ENCODE data around the gene CELF5. TPM values are rescaled to one million over a fixed set of nuclear protein-coding genes. Genes with fewer than 3 reads are reported as not detected.

CELF5 gene
- not detected for total RNA-seq

- no peak within 1 kb of the TSS for H3K27ac Mint-ChIP-seq
- CTCF ChIA-PET: interaction anchor here (0.5 to 1.3 kb wide), 4 partner anchors 26 to 119 kb away, joined by 3 to 4 read pairs (median 3); no protein-coding TSS in a partner anchor
- intact Hi-C loops (cut with micrococcal nuclease): no loop called here
- H3K4me3 Mint-ChIP-seq: no peak within 1 kb of the TSS
- no peaks in the 10 kb centered on the region for H3K9me3 Mint-ChIP-seq
- H3K36me3 Mint-ChIP-seq (ENCODE audit: low read depth): no peaks in the 10 kb centered on the region
- peaks cover 35% of the 10 kb centered on the region for H3K27me3 Mint-ChIP-seq (ENCODE audit: low read depth)
- H3K4me1 Mint-ChIP-seq (ENCODE audit: low read depth): no peaks in the 10 kb centered on the region
- DNase-seq: peak; percentile 55
These were observed at the start of gene CELF5 for GRCh38 chr19:3224346-3225168. Gene CELF5 (plus strand): TSS chr19:3224661. CDS start chr19:3224740, 79 bp downstream.

DNA sequence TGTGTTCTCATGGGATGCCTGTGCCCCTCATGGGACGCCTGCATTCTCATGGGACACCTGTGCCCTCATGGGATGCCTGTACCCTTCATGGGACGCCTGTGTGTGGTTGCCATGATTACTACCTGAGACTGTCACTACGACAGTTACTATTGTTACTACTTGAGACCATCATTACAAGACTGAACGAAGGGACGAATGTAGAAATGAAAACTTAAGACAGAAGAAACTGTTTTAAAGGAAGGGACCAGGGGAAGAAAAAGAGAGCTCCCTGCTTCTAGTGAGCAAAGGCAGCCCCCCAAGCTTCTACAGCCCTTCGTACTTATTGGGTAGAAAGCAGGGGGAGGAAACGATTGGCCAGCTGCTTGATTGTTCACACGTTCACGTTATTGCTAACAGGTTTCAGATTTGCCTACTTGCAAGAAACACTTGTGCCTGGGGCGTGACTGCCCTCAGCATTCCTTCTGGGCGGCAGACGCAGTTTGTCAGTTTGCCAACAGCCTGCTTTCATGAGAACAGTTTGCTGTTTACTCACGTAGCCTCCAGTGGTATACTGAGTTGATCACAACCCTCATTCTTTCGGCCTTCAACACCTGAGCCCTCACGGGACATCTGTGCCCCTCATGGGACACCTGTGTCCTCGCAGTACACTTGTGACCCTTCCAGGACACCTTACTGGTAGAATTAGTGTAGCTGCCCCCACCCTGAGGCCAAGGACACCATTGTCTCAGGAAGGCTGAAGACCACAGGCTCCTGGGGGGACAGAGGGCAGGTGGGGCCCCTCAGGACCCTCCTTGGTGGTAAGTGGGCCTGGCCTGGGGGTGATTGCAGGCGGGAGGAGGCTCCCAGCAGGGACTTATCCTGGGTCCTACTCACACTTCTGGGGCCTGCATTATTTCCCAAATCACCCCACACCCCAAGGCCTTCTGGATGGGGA, 48.4 kb upstream of the CELF5 start:
- Mint-ChIP-seq H3K27ac (no peak overlapping the region), H3K4me1 (ENCODE audit: low read depth) (peaks cover 18% of the 10 kb centered on the region), H3K27me3 (ENCODE audit: low read depth) (no peaks in the 10 kb centered on the region), H3K9me3 (no peaks in the 10 kb centered on the region), H3K36me3 (ENCODE audit: low read depth) (peaks cover 21% of the 10 kb centered on the region), H3K4me3 (no peak overlapping the region)
- intact Hi-C loops (cut with micrococcal nuclease): no loop called here
- CTCF ChIA-PET: no interaction called here
- no peak for DNase-seq

DNA sequence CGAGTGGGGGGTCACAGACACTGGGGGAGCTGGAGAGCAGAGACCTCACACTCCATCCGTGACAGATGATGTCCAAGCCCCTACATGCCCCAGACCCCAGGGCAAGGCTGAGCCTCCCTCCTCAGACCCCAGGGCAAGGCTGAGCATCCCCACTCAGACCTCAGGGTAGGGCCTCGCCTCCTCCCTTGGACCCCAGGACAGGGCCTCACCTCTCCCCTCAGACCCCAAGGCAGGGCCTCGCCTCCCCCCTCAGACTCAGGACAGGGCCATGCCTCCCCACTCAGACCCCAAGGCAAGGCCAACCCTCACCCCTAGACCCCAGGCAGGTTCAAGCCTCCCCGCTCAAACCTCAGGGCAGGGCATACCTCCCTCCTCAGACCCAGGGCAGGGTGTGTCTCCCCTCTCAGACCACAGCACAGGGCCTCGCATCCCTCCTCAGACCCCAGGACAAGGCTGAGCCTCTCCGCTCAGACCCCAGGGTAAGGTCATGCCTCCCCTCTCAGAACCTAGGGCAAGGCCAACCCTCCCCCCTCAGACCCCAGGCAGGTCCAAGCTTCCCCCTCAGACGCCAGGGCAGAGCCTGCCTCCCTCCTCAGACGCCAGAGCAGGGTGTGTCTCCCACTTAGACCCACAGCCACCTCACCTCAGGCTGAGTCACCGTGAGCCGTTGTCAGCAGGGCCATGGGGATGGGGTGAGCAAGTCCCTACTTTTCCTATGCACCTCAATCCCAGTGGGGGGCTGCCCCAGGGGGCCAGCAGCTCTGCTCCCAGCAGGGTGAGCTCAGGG, 47.6 kb upstream of the CELF5 start:
- H3K27me3 Mint-ChIP-seq (ENCODE audit: low read depth): no peaks in the 10 kb centered on the region
- peak overlapping the region; percentile 84 for H3K27ac Mint-ChIP-seq
- no peaks in the 10 kb centered on the region for H3K9me3 Mint-ChIP-seq
- H3K4me3 Mint-ChIP-seq: peak overlapping the region; percentile 68
- H3K36me3 Mint-ChIP-seq (ENCODE audit: low read depth): peaks cover 21% of the 10 kb centered on the region
- intact Hi-C loops (cut with micrococcal nuclease): loop anchor here (1.0 kb wide), 1 partner anchor 227 kb away; no protein-coding TSS in a partner anchor
- DNase-seq: peak; percentile 84
- CTCF ChIA-PET: no interaction called here
- H3K4me1 Mint-ChIP-seq (ENCODE audit: low read depth): peaks cover 20% of the 10 kb centered on the region

DNA sequence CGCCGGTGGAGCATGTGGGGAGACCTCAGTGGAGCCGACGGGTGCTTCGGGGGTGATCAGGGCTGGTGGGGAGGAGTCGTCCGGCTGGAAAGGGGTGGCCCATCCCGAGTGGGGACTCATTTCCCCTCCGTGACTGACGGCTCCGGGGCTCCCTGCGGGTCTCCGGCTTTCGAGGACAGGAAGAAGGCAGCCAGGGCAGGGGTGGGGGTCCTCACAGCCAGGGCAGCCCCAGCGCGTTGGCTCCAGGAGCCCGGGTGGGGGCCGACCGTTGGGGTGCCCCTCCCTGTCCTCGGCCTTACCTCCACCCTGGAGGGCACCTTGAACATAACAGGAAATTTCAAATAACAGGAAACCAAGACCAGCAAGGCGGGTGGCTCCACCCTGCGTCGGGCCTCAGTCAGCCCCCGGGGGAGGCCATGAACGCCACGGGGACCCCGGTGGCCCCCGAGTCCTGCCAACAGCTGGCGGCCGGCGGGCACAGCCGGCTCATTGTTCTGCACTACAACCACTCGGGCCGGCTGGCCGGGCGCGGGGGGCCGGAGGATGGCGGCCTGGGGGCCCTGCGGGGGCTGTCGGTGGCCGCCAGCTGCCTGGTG, 46.0 kb upstream of the CELF5 start, which contains the start of gene S1PR4:
Gene S1PR4 (plus strand): TSS at position 393 of the 596 bp plus-strand sequence. CDS start 24 bp downstream, at position 417.
- intact Hi-C loops (cut with micrococcal nuclease): loop anchor here (2.0 kb wide), 1 partner anchor 46 kb away; no protein-coding TSS in a partner anchor

GRCh38 chr19:3178973-3179738, 45.3 kb upstream of the CELF5 start:
- Mint-ChIP-seq H3K27me3 (ENCODE audit: low read depth) (no peaks in the 10 kb centered on the region), H3K36me3 (ENCODE audit: low read depth) (peaks cover 21% of the 10 kb centered on the region), H3K4me3 (peak overlapping the region; percentile 100), H3K4me1 (ENCODE audit: low read depth) (peaks cover 34% of the 10 kb centered on the region), H3K9me3 (no peaks in the 10 kb centered on the region), H3K27ac (peak overlapping the region; percentile 99)
- intact Hi-C loops (cut with micrococcal nuclease): loop anchor here (2.0 kb wide), 1 partner anchor 46 kb away; no protein-coding TSS in a partner anchor
- CTCF ChIA-PET: no interaction called here
- peak; percentile 40 for DNase-seq

More for the DNA sequence above, 46.0 kb upstream of the CELF5 start, which contains the start of gene S1PR4:
- Mint-ChIP-seq H3K36me3 (ENCODE audit: low read depth) (peaks cover 21% of the 10 kb centered on the region), H3K4me3 (peak within 1 kb of the TSS; percentile 100), H3K4me1 (ENCODE audit: low read depth) (peaks cover 27% of the 10 kb centered on the region), H3K9me3 (no peaks in the 10 kb centered on the region), H3K27me3 (ENCODE audit: low read depth) (no peaks in the 10 kb centered on the region), H3K27ac (peak within 1 kb of the TSS; percentile 99)
- CTCF ChIA-PET: no interaction called here
- peak; percentile 73 for DNase-seq

GRCh38 chr19:3179739-3180293, 44.6 kb upstream of the CELF5 start:
- H3K27ac Mint-ChIP-seq: peak overlapping the region; percentile 99
- peaks cover 40% of the 10 kb centered on the region for H3K4me1 Mint-ChIP-seq (ENCODE audit: low read depth)
- peaks cover 21% of the 10 kb centered on the region for H3K36me3 Mint-ChIP-seq (ENCODE audit: low read depth)
- peak overlapping the region; percentile 100 for H3K4me3 Mint-ChIP-seq
- H3K9me3 Mint-ChIP-seq: no peaks in the 10 kb centered on the region
- intact Hi-C loops (cut with micrococcal nuclease): loop anchor here (1.0 to 2.0 kb wide), 2 partner anchors 25 to 47 kb away; no protein-coding TSS in a partner anchor
- CTCF ChIA-PET: no interaction called here
- H3K27me3 Mint-ChIP-seq (ENCODE audit: low read depth): no peaks in the 10 kb centered on the region
- DNase-seq: peak; percentile 74

DNA sequence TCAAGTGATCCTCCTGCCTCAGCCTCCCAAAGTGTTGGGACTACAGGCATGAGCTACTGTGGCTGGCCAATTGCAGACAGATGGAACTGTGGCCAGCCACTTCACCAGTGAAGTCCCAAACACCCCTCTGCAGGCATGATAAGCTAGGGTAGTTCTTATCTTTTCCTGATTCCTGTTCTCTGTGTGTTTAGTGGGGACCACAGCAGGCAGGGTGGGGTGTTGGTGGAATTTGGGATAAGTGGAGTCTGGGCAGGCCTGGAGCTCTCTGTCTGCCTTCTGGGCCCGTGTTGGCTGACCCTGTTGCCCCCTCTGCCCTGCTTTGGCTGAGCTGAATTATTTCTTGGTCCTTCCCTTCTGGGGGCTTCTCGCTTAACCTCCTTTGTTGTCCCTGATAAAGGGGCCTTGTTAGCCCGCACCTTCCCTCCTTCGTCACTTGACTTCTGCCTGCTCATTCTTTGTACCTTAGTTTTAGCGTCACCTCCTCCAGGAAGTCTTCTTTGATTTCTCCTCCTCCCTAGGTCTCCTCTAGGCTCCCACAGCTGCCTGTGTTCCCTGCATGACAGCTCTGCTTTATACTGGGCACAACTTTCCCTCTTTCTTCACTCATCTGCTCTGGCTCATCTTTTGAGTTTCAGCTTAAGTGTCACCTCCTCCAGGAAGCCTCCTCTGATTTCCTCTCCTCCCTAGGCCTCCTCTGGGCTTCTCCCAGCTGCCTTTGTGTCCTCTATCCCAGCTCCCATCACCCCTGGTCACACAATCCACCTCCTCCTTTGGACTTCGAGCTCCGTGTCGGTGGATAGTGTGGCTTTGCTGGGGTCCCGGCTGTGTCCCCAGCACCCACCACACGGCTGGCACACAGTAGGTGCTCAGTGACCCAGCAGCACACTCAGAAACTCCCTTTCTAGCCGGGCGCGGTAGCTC, 40.5 kb upstream of the CELF5 start:
- Mint-ChIP-seq H3K36me3 (ENCODE audit: low read depth) (peaks cover 28% of the 10 kb centered on the region), H3K4me3 (no peak overlapping the region), H3K4me1 (ENCODE audit: low read depth) (peaks cover 54% of the 10 kb centered on the region), H3K9me3 (no peaks in the 10 kb centered on the region), H3K27ac (peak overlapping the region; percentile 99), H3K27me3 (ENCODE audit: low read depth) (no peaks in the 10 kb centered on the region)
- intact Hi-C loops (cut with micrococcal nuclease): loop anchor here (2.0 kb wide), 1 partner anchor 123 kb away; no protein-coding TSS in a partner anchor
- CTCF ChIA-PET: interaction anchor here (0.6 to 1.6 kb wide), 4 partner anchors 20 to 1401 kb away, joined by 3 to 5 read pairs (median 3); no protein-coding TSS in a partner anchor
- DNase-seq: no peak

DNA sequence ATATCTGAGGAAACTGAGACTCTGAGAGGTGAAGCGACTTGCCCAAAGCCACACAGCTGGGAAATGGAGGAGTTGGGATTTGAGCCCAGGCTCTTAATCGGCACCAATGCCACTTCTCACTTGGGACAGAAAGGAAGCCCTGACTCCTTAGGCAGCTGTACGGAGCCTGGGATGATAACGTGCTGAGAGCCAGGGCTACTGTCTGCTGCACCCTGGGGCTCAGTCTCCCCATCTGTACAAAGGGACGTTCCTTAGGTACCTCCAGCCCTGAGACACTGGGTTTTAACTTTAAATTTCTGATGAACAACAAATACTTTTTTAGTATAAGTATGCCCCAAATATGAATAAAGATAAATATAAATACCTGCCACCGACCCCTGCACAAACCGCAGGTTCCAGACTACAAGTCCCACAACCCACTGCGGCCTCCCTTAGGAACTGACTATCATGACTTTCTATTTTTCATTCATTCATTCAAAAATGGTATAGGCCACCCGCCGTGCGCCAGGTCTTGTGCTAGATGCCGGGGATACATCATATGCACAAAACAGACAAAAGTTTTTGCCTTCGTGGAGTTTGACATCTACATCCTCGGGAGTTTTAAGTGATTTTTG, 39.5 kb upstream of the CELF5 start:
- intact Hi-C loops (cut with micrococcal nuclease): loop anchor here (1.0 to 2.0 kb wide), 4 partner anchors 124 to 402 kb away; partner anchors contain the start of gene SGTA
- peaks cover 20% of the 10 kb centered on the region for H3K36me3 Mint-ChIP-seq (ENCODE audit: low read depth)
- H3K27ac Mint-ChIP-seq: peak overlapping the region; percentile 99
- H3K4me3 Mint-ChIP-seq: peak overlapping the region; percentile 98
- H3K4me1 Mint-ChIP-seq (ENCODE audit: low read depth): peaks cover 57% of the 10 kb centered on the region
- H3K27me3 Mint-ChIP-seq (ENCODE audit: low read depth): no peaks in the 10 kb centered on the region
- CTCF ChIA-PET: interaction anchor here (1.6 kb wide), 1 partner anchor 233 kb away, joined by 3 read pairs; no protein-coding TSS in a partner anchor
- H3K9me3 Mint-ChIP-seq: no peaks in the 10 kb centered on the region
- peak; percentile 84 for DNase-seq

GRCh38 chr19:3185461-3186159, 38.9 kb upstream of the CELF5 start, which contains the start of gene NCLN:
Gene NCLN (plus strand): TSS chr19:3185930. CDS start chr19:3186031, 101 bp downstream.
- Mint-ChIP-seq H3K4me3 (peak within 1 kb of the TSS; percentile 98), H3K9me3 (no peaks in the 10 kb centered on the region), H3K27me3 (ENCODE audit: low read depth) (no peaks in the 10 kb centered on the region), H3K36me3 (ENCODE audit: low read depth) (peaks cover 13% of the 10 kb centered on the region), H3K4me1 (ENCODE audit: low read depth) (peaks cover 57% of the 10 kb centered on the region), H3K27ac (peak within 1 kb of the TSS; percentile 99)
- intact Hi-C loops (cut with micrococcal nuclease): loop anchor here (1.0 to 2.0 kb wide), 4 partner anchors 125 to 402 kb away; partner anchors contain the start of gene SGTA
- CTCF ChIA-PET: interaction anchor here (1.6 kb wide), 1 partner anchor 234 kb away, joined by 3 read pairs; no protein-coding TSS in a partner anchor
- peak; percentile 95 for DNase-seq
